GM21367 (cell line): ENCODE data around the gene HSFX1.

Source experiments
- ATAC-seq: cut with Tn5 transposase; IDR thresholded peaks from one replicate; pipeline ENCODE4 v1.9.1; 2021; ENCODE audit not compliant: unreplicated experiment

Gene HSFX1

DNA sequence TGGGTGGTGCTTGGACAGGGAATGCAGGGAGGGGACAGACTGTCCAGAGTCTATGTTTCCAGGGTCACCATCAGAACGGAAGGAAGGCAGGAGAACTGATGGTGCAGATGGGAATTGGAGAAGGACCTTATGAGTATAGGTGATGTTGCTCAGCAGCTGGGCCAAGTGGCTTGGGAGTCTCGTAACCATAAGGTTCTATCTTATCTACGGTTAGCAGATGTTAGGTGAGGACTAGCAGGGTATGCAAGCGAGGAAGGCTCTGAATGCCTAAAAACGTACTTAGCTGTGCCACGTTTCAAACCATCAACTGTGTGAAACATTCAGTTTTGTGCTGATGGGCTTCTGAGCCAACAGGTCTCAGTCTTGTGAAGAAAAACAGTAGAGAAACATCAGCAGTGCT, 30.2 kb downstream of the HSFX1 start:
- no peak for ATAC-seq

GRCh38 chrX:149807747-149808458, 34.0 kb downstream of the HSFX1 start:
- no peak for ATAC-seq

DNA sequence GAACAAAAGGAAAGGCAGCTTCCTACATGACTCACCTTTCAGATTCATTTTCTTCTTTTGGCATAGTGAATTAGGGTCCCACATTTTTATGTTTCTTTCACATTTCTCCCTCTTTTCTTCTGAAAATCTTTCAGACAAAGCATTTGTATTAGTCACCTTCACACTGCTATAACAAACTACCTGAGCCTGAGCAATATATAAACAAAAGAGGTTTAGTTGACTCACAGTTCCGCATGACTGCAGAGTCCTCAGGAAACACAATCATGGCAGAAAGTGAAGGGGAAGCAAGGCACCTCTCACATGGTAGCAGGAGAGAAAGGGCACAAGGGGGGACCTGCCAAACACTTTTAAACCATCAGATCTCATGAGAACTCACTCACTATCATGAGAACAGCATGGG, 44.8 kb downstream of the HSFX1 start:
- no peak for ATAC-seq

GRCh38 chrX:149819371-149819770, 45.5 kb downstream of the HSFX1 start:
- ATAC-seq = no peak

DNA sequence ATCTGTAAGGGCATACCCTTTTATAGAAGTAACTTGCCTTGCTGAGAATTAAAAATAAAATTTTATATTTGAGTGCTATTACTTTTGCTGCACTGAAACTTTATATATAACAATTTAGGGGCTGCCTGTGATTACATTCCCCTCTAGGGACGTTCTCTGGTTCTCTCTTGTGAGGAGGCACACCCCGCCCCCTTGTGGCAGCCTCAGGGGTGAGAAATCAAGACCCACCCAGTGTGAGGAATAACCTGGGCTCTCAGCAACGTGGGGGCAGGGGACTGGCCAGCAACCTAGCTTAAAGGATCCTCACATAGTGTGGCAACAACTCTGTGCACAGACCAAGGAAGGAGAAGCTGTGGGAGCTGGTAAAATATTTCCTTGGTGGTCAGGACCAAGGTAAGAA, 51.6 kb downstream of the HSFX1 start:
- no peak for ATAC-seq
